Right cardiac atrium (tissue), 5 donors: ENCODE data around the gene HSD17B3. TPM values are rescaled to one million over a fixed set of nuclear protein-coding genes. Genes with fewer than 3 reads are reported as not detected.
"Not testable (repeated sequence)": the region's sequence is repeated elsewhere in the genome, so short reads cannot be mapped to it uniquely, and the experiment has no call there.

Source experiments
- ATAC-seq, 2 donors: fragments of 200-7000 bp; cut with Tn5 transposase; one replicate each; pipeline versions ENCODE4 v1.8.0 to v1.9.1; 2020; ENCODE audit warnings: moderate library complexity in 2 of 2, mild to moderate bottlenecking in 1 of 2
- DNase-seq, 3 donors: peaks; one replicate each; pipeline ENCODE4 v3.0.0-alpha.2; 2020
- H3K27ac ChIP-seq: one replicate; pipeline ENCODE4 v1.5.1; 2013; ENCODE audit warnings: mild to moderate bottlenecking, low read length, control low read depth, moderate library complexity
- H3K27me3 ChIP-seq: one replicate; pipeline ENCODE4 v1.6.1; 2013; ENCODE audit not compliant: control insufficient read depth, insufficient read depth
- H3K4me1 ChIP-seq: one replicate; pipeline ENCODE4 v1.6.1; 2013; ENCODE audit warnings: low read length; ENCODE audit not compliant: control insufficient read depth, insufficient read depth
- H3K4me3 ChIP-seq: one replicate; pipeline ENCODE4 v1.5.1; 2013; ENCODE audit warnings: low read length, control low read depth
- H3K9me3 ChIP-seq: one replicate; pipeline ENCODE4 v1.6.1; 2013; ENCODE audit warnings: low read length; ENCODE audit not compliant: control insufficient read depth
- WGBS: extraction: QIAGEN DNeasy Blood & Tissue Kit; methylation state at CpG from one replicate; pipeline ENCODE4 v1.1.7; 2013; 5-methylcytosine and 5-hydroxymethylcytosine counted together
- intact Hi-C, 4 donors: fragments of 100-400 bp; cut with DNase I; formaldehyde crosslinking; loops; one replicate each; pipeline versions ENCODE4 v1.11.0 to v1.14.0; 2022 to 2023
- polyA plus RNA-seq: library from polyadenylated mRNA; stranded (reverse); fragments of 200-250 nt; gene quantifications from one replicate; pipeline ENCODE4 v1.2.3, GENCODE V29; 2013
- total RNA-seq, 4 donors: library from RNA; stranded (reverse); fragmentation: NEBNext Ultra II Directional; extraction: Animal tissue kit (Norgen Biotek cat#: 25700); gene quantifications; one replicate each; pipeline ENCODE4 v1.2.1, GENCODE V29; 2021
- donor health status: healthy with polysubstance abuse.
- donor health status: DM: no; HTN: yes; CAD: no.
- donor health status: DM: no; HTN: no; CAD: no.
- donor health status: DM: no; HTN: yes; CAD: no; lungs with severe emphysema.
- donor health status: DM: yes; HTN: yes; CAD: no.

Gene HSD17B3
- total and polyA plus RNA-seq, 5 donors = 0.99 to 1.8 (median 1.2) TPM

GRCh38 chr9:96331236-96331947, 29.4 kb upstream of the HSD17B3 start:
- Histone ChIP-seq H3K4me1 (no peaks in the 10 kb centered on the region), H3K4me3 (no peak overlapping the region), H3K9me3 (no peaks in the 10 kb centered on the region), H3K27me3 (no peaks in the 10 kb centered on the region), H3K27ac (no peak overlapping the region)
- intact Hi-C loops = no loop called here
- DNase-seq (no peak), ATAC-seq (no peak)
- WGBS = 92% methylated on average over 9 of the region's 9 CpGs

DNA sequence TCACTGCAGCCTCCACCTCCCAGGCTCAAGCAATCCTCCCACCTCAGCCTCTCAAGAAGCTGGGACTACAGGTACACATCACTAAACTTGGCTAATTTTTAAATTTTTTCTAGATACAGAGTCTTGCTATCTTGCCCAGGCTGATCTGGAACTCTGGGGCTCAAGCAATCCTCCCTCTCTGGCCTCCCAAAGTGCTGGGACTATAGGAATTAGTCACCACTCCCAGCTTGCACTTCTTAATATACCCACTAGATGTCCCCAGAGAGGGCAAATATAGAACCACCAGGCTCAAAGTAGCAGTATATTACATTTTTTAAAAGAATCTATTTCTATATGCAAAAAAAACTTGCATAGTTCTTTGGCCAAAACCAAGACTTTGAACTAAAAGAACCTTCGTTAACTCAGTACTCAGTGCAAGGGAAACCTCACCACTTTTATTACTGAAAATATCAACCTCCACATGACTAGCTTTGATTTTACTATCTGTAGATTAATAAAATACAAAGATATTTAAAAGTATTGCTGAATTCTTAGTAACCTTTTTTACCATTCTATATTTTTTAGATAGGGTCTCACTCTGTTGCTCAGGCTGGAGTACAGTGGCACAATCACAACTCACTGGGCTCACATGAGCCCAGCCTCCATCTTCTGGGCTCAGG, 25.8 kb upstream of the HSD17B3 start:
- no peak overlapping the region for H3K4me3 ChIP-seq
- DNase-seq = no peak
- WGBS = 33% methylated on average over 1 of the region's 1 CpG
- peak; percentile 55 to 76 for ATAC-seq
- intact Hi-C loops = loop anchor here (5.0 to 10.0 kb wide), 2 partner anchors 337 to 339 kb away; no protein-coding TSS in a partner anchor
- no peaks in the 10 kb centered on the region for H3K27me3 ChIP-seq
- no peaks in the 10 kb centered on the region for H3K9me3 ChIP-seq
- no peak overlapping the region for H3K27ac ChIP-seq
- H3K4me1 ChIP-seq = no peaks in the 10 kb centered on the region

GRCh38 chr9:96323169-96323568, 21.2 kb upstream of the HSD17B3 start:
- DNase-seq = no peak
- Histone ChIP-seq H3K27me3 (no peaks in the 10 kb centered on the region), H3K9me3 (no peaks in the 10 kb centered on the region), H3K4me1 (no peaks in the 10 kb centered on the region), H3K4me3 (no peak overlapping the region), H3K27ac (no peak overlapping the region)
- intact Hi-C loops = loop anchor here in 2 of 4 donors (10.0 kb wide), 1 partner anchor 342 kb away; no protein-coding TSS in a partner anchor
- no peak for ATAC-seq

DNA sequence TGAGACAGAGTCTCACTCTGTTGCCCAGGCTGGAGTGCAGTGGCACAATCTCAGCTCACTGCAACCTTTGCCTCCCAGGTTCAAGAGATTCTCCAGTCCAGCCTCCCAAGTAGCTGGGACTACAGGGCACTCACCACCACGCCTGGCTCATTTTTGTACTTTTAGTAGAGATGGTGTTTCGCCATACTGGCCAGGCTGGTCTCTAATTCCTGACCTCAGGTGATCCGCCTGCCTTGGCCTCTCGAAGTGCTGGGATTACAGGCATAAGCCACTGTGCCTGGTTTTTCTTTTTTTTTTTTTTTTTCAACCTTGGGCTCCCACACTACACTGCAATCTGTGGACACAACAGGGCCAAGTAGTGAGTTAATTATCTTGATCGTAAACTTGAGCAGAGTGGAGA, 20.8 kb upstream of the HSD17B3 start:
- not testable (repeated sequence) for H3K4me1 ChIP-seq, ATAC-seq, H3K27me3 ChIP-seq, H3K27ac ChIP-seq, H3K9me3 ChIP-seq, H3K4me3 ChIP-seq, DNase-seq
- intact Hi-C loops = loop anchor here in 2 of 4 donors (10.0 kb wide), 1 partner anchor 342 kb away; no protein-coding TSS in a partner anchor
- 97% methylated on average over 5 of the region's 5 CpGs for WGBS

DNA sequence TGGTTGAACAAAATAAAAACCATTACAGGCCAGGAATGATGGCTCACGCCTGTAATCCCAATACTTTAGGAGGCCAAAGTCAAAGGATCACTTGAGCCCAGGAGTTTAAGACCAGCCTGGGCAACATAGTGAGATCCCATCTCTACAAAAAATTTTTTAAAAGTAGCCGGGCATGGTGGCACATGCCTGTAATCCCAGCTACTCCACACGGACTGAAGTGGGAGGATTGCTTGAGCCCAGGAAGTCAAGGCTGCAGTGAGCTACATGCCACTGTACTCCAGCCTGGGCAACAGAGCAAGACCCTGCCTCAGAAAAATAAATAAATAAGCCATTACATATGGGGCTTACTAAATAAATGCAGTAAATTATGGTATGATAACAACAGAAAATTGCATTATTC, 20.2 kb upstream of the HSD17B3 start:
- not testable (repeated sequence) for H3K27ac ChIP-seq, H3K4me3 ChIP-seq, H3K27me3 ChIP-seq, DNase-seq, ATAC-seq, H3K9me3 ChIP-seq, H3K4me1 ChIP-seq
- intact Hi-C loops = loop anchor here in 2 of 4 donors (10.0 kb wide), 1 partner anchor 343 kb away; no protein-coding TSS in a partner anchor
- WGBS = 90% methylated on average over 3 of the region's 3 CpGs

GRCh38 chr9:96321515-96321914, 19.5 kb upstream of the HSD17B3 start:
- Histone ChIP-seq H3K4me3 (no peak overlapping the region), H3K27me3 (no peaks in the 10 kb centered on the region), H3K4me1 (no peaks in the 10 kb centered on the region), H3K9me3 (no peaks in the 10 kb centered on the region), H3K27ac (no peak overlapping the region)
- ATAC-seq = no peak
- no peak for DNase-seq
- intact Hi-C loops = loop anchor here in 2 of 4 donors (10.0 kb wide), 1 partner anchor 343 kb away; no protein-coding TSS in a partner anchor
- WGBS = 82% methylated on average over 7 of the region's 7 CpGs

DNA sequence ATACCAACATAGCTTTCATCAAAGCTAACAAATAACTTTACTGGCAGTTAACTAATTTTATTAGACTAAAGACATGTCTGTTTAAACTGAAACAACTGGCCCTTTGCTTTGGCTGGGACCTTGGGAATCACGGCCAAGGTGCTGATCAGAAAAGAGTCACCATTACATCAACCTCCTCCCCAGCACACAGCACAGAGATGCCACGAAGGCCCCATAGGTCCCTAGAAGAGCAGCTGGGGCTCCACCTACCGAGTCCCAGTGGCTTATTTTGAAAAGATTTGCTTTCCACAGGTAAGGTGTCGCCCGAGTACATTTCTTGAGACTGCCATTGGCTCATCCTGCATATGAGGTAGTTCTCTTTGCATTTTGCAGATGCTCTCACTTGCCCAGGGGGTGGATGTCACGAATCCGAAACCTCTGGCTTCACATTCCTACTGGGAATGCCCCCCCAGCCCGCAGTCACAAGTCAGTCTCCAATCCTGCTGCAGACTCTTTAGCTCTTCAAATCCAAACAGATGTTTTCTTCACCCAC, 18.8 kb upstream of the HSD17B3 start:
- no peak overlapping the region for H3K27ac ChIP-seq
- no peak overlapping the region for H3K4me3 ChIP-seq
- intact Hi-C loops = loop anchor here in 2 of 4 donors (10.0 kb wide), 1 partner anchor 344 kb away; no protein-coding TSS in a partner anchor
- DNase-seq (peak in 1 of 3 donors; percentile 55), ATAC-seq (no peak)
- 73% methylated on average over 8 of the region's 8 CpGs for WGBS
- H3K9me3 ChIP-seq = no peaks in the 10 kb centered on the region
- no peaks in the 10 kb centered on the region for H3K27me3 ChIP-seq
- H3K4me1 ChIP-seq = no peaks in the 10 kb centered on the region

- DNase-seq (no peak), ATAC-seq (no peak)
- intact Hi-C loops = loop anchor here in 1 of 4 donors (5.0 kb wide), 1 partner anchor 82 kb away; no protein-coding TSS in a partner anchor
- 91% methylated on average over 6 of the region's 6 CpGs for WGBS
- Histone ChIP-seq H3K4me1 (no peaks in the 10 kb centered on the region), H3K27me3 (no peaks in the 10 kb centered on the region), H3K27ac (no peak overlapping the region), H3K9me3 (no peaks in the 10 kb centered on the region), H3K4me3 (no peak overlapping the region)
Measured at GRCh38 chr9:96318921-96319565, 17.1 kb upstream of the HSD17B3 start.

GRCh38 chr9:96317335-96317980, 15.5 kb upstream of the HSD17B3 start:
- no peaks in the 10 kb centered on the region for H3K9me3 ChIP-seq
- intact Hi-C loops = loop anchor here in 2 of 4 donors (2.0 to 5.0 kb wide), 2 partner anchors 80 to 85 kb away; no protein-coding TSS in a partner anchor
- DNase-seq (peak in 2 of 3 donors; percentile 73 to 84), ATAC-seq (peak; percentile 73 to 79)
- H3K27ac ChIP-seq = no peak overlapping the region
- no peak overlapping the region for H3K4me3 ChIP-seq
- WGBS = 62% methylated on average over 9 of the region's 9 CpGs
- no peaks in the 10 kb centered on the region for H3K27me3 ChIP-seq
- no peaks in the 10 kb centered on the region for H3K4me1 ChIP-seq

- 91% methylated on average over 7 of the region's 7 CpGs for WGBS
- no peak for DNase-seq
Measured at GRCh38 chr9:96309850-96310249, 7.9 kb upstream of the HSD17B3 start.

More at GRCh38 chr9:96309850-96310249, 7.9 kb upstream of the HSD17B3 start:
- intact Hi-C loops = loop anchor here in 1 of 4 donors (10.0 kb wide), 1 partner anchor 75 kb away; no protein-coding TSS in a partner anchor
- Histone ChIP-seq H3K27ac (no peak overlapping the region), H3K4me1 (no peaks in the 10 kb centered on the region), H3K27me3 (no peaks in the 10 kb centered on the region), H3K9me3 (no peaks in the 10 kb centered on the region), H3K4me3 (no peak overlapping the region)
- ATAC-seq = no peak
